Measurements from ENCODE around the gene LENG1.

DNA sequence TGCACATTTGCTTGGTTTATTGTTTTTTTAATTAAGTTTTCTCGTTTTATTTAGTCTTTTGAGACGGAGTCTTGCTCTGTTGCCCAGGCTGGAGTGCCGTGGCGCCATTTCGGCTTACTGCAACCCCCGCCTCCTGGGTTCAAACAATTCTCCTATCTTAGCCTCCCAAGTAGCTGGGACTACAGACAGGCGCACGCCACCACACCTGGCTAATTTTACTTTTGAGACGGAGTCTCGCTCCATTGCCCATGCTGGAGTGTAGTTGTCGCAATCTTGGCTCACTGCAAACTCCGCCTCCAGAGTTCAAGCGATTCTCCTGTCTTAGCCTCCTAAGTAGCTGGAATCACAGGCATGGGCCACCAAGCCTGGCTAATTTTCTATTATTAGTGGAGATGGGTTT lies 42.5 kb upstream of the LENG1 start:
- no peak for TF ChIP-seq MYC (IDR thresholded peaks at IDR 0.05; ENCODE audit: low read depth, low read length)
- TF ChIP-seq, protein P1, sequence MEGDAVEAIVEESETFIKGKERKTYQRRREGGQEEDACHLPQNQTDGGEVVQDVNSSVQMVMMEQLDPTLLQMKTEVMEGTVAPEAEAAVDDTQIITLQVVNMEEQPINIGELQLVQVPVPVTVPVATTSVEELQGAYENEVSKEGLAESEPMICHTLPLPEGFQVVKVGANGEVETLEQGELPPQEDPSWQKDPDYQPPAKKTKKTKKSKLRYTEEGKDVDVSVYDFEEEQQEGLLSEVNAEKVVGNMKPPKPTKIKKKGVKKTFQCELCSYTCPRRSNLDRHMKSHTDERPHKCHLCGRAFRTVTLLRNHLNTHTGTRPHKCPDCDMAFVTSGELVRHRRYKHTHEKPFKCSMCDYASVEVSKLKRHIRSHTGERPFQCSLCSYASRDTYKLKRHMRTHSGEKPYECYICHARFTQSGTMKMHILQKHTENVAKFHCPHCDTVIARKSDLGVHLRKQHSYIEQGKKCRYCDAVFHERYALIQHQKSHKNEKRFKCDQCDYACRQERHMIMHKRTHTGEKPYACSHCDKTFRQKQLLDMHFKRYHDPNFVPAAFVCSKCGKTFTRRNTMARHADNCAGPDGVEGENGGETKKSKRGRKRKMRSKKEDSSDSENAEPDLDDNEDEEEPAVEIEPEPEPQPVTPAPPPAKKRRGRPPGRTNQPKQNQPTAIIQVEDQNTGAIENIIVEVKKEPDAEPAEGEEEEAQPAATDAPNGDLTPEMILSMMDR (IDR thresholded peaks at IDR 0.05; ENCODE audit: low read depth, low read length), result no peak
- no peak for TF ChIP-seq POLR2A (IDR thresholded peaks at IDR 0.05; ENCODE audit: extremely low read depth, insufficient read length)
- TF ChIP-seq, protein P2, sequence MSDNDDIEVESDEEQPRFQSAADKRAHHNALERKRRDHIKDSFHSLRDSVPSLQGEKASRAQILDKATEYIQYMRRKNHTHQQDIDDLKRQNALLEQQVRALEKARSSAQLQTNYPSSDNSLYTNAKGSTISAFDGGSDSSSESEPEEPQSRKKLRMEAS (IDR thresholded peaks at IDR 0.05; ENCODE audit: low read depth, low read length), result no peak
